Gastroesophageal sphincter (tissue), 4 donors: Measurements from ENCODE around the gene LILRA6. TPM values are rescaled to one million over a fixed set of nuclear protein-coding genes. Genes with fewer than 3 reads are reported as not detected.
A peak's percentile ranks its signal among the peaks of the same experiment; 100 is the strongest.
"Not testable (repeated sequence)": the region's sequence is repeated elsewhere in the genome, so short reads cannot be mapped to it uniquely, and the experiment has no call there.

Experiments
- ATAC-seq: fragments of 150-250 bp; one replicate; pipeline ENCODE4 v1.9.1; 2016; ENCODE audit warnings: mild to moderate bottlenecking, moderate library complexity
- H3K27ac ChIP-seq, 4 donors: fragments of 200-600 bp; sonication (generic) in 3 of 4; 1 replicate in 3 of 4; 2 replicates in 1 of 4; pipeline ENCODE4 v1.5.1; 2016 to 2019
- H3K27me3 ChIP-seq: fragments of 200-600 bp; sonication (generic); one replicate; pipeline ENCODE4 v1.5.1; 2019
- H3K36me3 ChIP-seq, 2 donors: fragments of 200-600 bp; sonication (generic); one replicate each; pipeline ENCODE4 v1.5.1; 2019; ENCODE audit warnings: control low read depth in 1 of 2
- H3K4me1 ChIP-seq, 3 donors: fragments of 200-600 bp; sonication (generic); 1 replicate in 2 of 3; 2 replicates in 1 of 3; pipeline ENCODE4 v1.5.1; 2016 to 2019; ENCODE audit warnings: control low read depth in 2 of 3
- H3K4me3 ChIP-seq, 2 donors: fragments of 200-600 bp; sonication (generic); one replicate each; pipeline ENCODE4 v1.5.1; 2019; ENCODE audit warnings: mild to moderate bottlenecking in 1 of 2, moderate library complexity in 1 of 2
- H3K9me3 ChIP-seq, 3 donors: fragments of 200-600 bp; sonication (generic); one replicate each; pipeline ENCODE4 v1.5.1; 2017 to 2019; ENCODE audit warnings: control low read depth in 2 of 3
- CTCF ChIP-seq, 4 experiments: fragments of 200-600 bp in 2 of 4; fragments of 450-650 bp in 2 of 4; sonication (generic) in 1 of 4; IDR thresholded peaks; one replicate each; pipeline ENCODE4 v1.5.1; 2017 to 2019; ENCODE audit warnings: antibody characterized with exemption in 4 of 4, mild to moderate bottlenecking in 2 of 4, moderate library complexity in 2 of 4
- EP300 ChIP-seq: sonication (generic); formaldehyde crosslinking; IDR thresholded peaks from one replicate; pipeline ENCODE4 v1.6.1; 2017; ENCODE audit warnings: antibody characterized with exemption, mild to moderate bottlenecking
- POLR2A ChIP-seq, 2 donors: fragments of 450-650 bp; IDR thresholded peaks; one replicate each; pipeline ENCODE4 v1.6.1; 2017; ENCODE audit warnings: antibody characterized with exemption in 2 of 2, mild to moderate bottlenecking in 2 of 2, moderate library complexity in 1 of 2
- POLR2AphosphoS5 ChIP-seq: sonication (generic); formaldehyde crosslinking; IDR thresholded peaks from one replicate; pipeline ENCODE4 v1.6.1; 2017; ENCODE audit warnings: antibody characterized with exemption
- WGBS, 2 donors: methylation state at CpG; one replicate each; pipeline ENCODE4 v1.1.5; 2018; ENCODE audit warnings: low coverage in 1 of 2; 5-methylcytosine and 5-hydroxymethylcytosine counted together
- total RNA-seq, 4 donors: library from RNA; depleted of rRNA; stranded (reverse); fragments of >200 nt; gene quantifications; one replicate each; pipeline ENCODE4 v1.1.0, GENCODE V29; 2016

The LILRA6 gene
- total RNA-seq, 4 donors from 2014 or later: 0.31 to 4.2 (median 2.2) TPM

GRCh38 chr19:54208784-54209057 lies 33.9 kb downstream of the LILRA6 start:
- TF ChIP-seq POLR2A (IDR thresholded peaks at IDR 0.05) (no peak), EP300 (no peak), POLR2AphosphoS5 (no peak), CTCF (IDR thresholded peaks at IDR 0.05) (no peak)
- ATAC-seq: no peak
- WGBS, 2 donors: 67 to 72% methylated on average over 1 to 6 of the region's 8 CpGs
- Histone ChIP-seq H3K27ac (peak overlapping the region in 3 of 4 donors; percentile 68 to 90 (median 82)), H3K9me3 (no peaks in the 10 kb centered on the region), H3K4me1 (peaks cover 0 to 71% (median 27%) of the 10 kb centered on the region in 3 donors), H3K27me3 (no peaks in the 10 kb centered on the region), H3K4me3 (no peak overlapping the region), H3K36me3 (peaks cover 0 to 47% of the 10 kb centered on the region in 2 donors)

- ATAC-seq: peak; percentile 71
- TF ChIP-seq EP300: no peak
- TF ChIP-seq POLR2AphosphoS5: peak; percentile 43
- peak in 1 of 2 donors; percentile 18 for TF ChIP-seq POLR2A (IDR thresholded peaks at IDR 0.05)
- TF ChIP-seq CTCF (IDR thresholded peaks at IDR 0.05): no peak
- no peaks in the 10 kb centered on the region for H3K27me3 ChIP-seq
- no peaks in the 10 kb centered on the region for H3K9me3 ChIP-seq
- peaks cover 0 to 53% of the 10 kb centered on the region in 2 donors for H3K36me3 ChIP-seq
- 81 to 87% methylated on average over 5 to 7 of the region's 18 CpGs for WGBS, 2 donors
- H3K4me3 ChIP-seq: no peak overlapping the region
- peak overlapping the region in 3 of 4 donors; percentile 68 to 90 (median 82) for H3K27ac ChIP-seq
- peaks cover 0 to 77% (median 32%) of the 10 kb centered on the region in 3 donors for H3K4me1 ChIP-seq
Measured at GRCh38 chr19:54207983-54208783, 34.4 kb downstream of the LILRA6 start.

GRCh38 chr19:54207676-54207982 lies 35.0 kb downstream of the LILRA6 start:
- H3K9me3 ChIP-seq: no peaks in the 10 kb centered on the region
- no peak overlapping the region for H3K4me3 ChIP-seq
- ATAC-seq: no peak
- H3K36me3 ChIP-seq: peaks cover 0 to 58% of the 10 kb centered on the region in 2 donors
- peaks cover 0 to 82% (median 36%) of the 10 kb centered on the region in 3 donors for H3K4me1 ChIP-seq
- H3K27me3 ChIP-seq: no peaks in the 10 kb centered on the region
- no peak for TF ChIP-seq EP300
- H3K27ac ChIP-seq: peak overlapping the region in 3 of 4 donors; percentile 29 to 60 (median 50)
- 60% methylated on average over 5 of the region's 5 CpGs; no CpG with 5 or more reads in 1 of the 2 donors for WGBS, 2 donors

- H3K9me3 ChIP-seq, ATAC-seq, H3K27me3 ChIP-seq, H3K4me3 ChIP-seq: not testable (repeated sequence)
- H3K4me1 ChIP-seq: peaks cover 0 to 87% (median 39%) of the 10 kb centered on the region in 3 donors
- H3K27ac ChIP-seq: peak overlapping the region in 3 of 4 donors; percentile 29 to 60 (median 50)
- H3K36me3 ChIP-seq: peaks cover 0 to 63% of the 10 kb centered on the region in 2 donors
- WGBS, 2 donors: 69% methylated on average over 19 of the region's 23 CpGs; no CpG with 5 or more reads in 1 of the 2 donors
Measured at GRCh38 chr19:54207193-54207592, 35.4 kb downstream of the LILRA6 start.

- WGBS, 2 donors: 73% methylated on average over 7 of the region's 13 CpGs; no CpG with 5 or more reads in 1 of the 2 donors
- H3K4me3 ChIP-seq: no peak overlapping the region
- peaks cover 0 to 67% of the 10 kb centered on the region in 2 donors for H3K36me3 ChIP-seq
- ATAC-seq: no peak
- H3K9me3 ChIP-seq: no peaks in the 10 kb centered on the region
- no peak for TF ChIP-seq EP300
- no peak for TF ChIP-seq POLR2A (IDR thresholded peaks at IDR 0.05)
- TF ChIP-seq POLR2AphosphoS5: no peak
- no peak for TF ChIP-seq CTCF (IDR thresholded peaks at IDR 0.05)
- H3K4me1 ChIP-seq: peaks cover 0 to 91% (median 42%) of the 10 kb centered on the region in 3 donors
- H3K27me3 ChIP-seq: no peaks in the 10 kb centered on the region
- peak overlapping the region in 3 of 4 donors; percentile 29 to 60 (median 50) for H3K27ac ChIP-seq
Measured at GRCh38 chr19:54206831-54207177, 35.8 kb downstream of the LILRA6 start.
